HG02885 (cell line): ENCODE measurements around the gene YOD1.

Experiments used
- ATAC-seq: cut with Tn5 transposase; IDR thresholded peaks from one replicate; pipeline ENCODE4 v1.9.1; 2021; ENCODE audit warnings: mild to moderate bottlenecking; ENCODE audit not compliant: unreplicated experiment, poor library complexity

YOD1 gene

GRCh38 chr1:207013321-207014085 lies 37.5 kb downstream of the YOD1 start:
- no peak for ATAC-seq

- no peak for ATAC-seq
These were observed 40.3 kb downstream of the YOD1 start for GRCh38 chr1:207010726-207011125.

GRCh38 chr1:207009945-207010344 lies 41.1 kb downstream of the YOD1 start:
- no peak for ATAC-seq

- ATAC-seq: no peak
These were observed 41.7 kb downstream of the YOD1 start for GRCh38 chr1:207009182-207009850.

GRCh38 chr1:207007352-207008033 lies 43.5 kb downstream of the YOD1 start:
- ATAC-seq: no peak

GRCh38 chr1:207006914-207007313 lies 44.1 kb downstream of the YOD1 start:
- ATAC-seq: no peak

- ATAC-seq: no peak
These were observed 44.9 kb downstream of the YOD1 start for GRCh38 chr1:207006083-207006482.

- ATAC-seq: no peak
These were observed 45.8 kb downstream of the YOD1 start for GRCh38 chr1:207004931-207005830.

GRCh38 chr1:207003210-207003609 lies 47.8 kb downstream of the YOD1 start:
- ATAC-seq: no peak

GRCh38 chr1:207002724-207003146 lies 48.3 kb downstream of the YOD1 start:
- no peak for ATAC-seq

GRCh38 chr1:207001492-207002245 lies 49.3 kb downstream of the YOD1 start:
- no peak for ATAC-seq

GRCh38 chr1:207000651-207001291 lies 50.2 kb downstream of the YOD1 start:
- ATAC-seq: no peak

GRCh38 chr1:206998816-206999215 lies 52.2 kb downstream of the YOD1 start:
- ATAC-seq: no peak
